Central memory CD8-positive, alpha-beta T cell (primary cell): ENCODE results near the gene C17orf50.
"Not testable (repeated sequence)": the region's sequence is repeated elsewhere in the genome, so short reads cannot be mapped to it uniquely, and the experiment has no call there.

Source experiments
- ATAC-seq: fragments of 150-1000 bp; cut with Tn5 transposase; replicated peaks from 2 replicates; pipeline ENCODE4 v1.10.0; 2022; ENCODE audit warnings: mild to moderate bottlenecking, moderate FRiP score, moderate number of reproducible peaks; ENCODE audit not compliant: poor library complexity, severe bottlenecking; ENCODE audit errors: extremely low read depth
- DNase-seq, 2 donors: peaks; one replicate each; pipeline ENCODE4 v3.0.0; 2021; ENCODE audit warnings: low spot score in 2 of 2
- H3K27ac Mint-ChIP-seq: one replicate; pipeline ENCODE4 v1.8.0; 2022; ENCODE audit warnings: low read depth, mild to moderate bottlenecking, moderate library complexity, mixed read lengths
- H3K27me3 Mint-ChIP-seq: one replicate; pipeline ENCODE4 v1.8.0; 2022; ENCODE audit warnings: mixed read lengths
- H3K36me3 Mint-ChIP-seq: one replicate; pipeline ENCODE4 v1.8.0; 2022; ENCODE audit warnings: mild to moderate bottlenecking, moderate library complexity, mixed read lengths; ENCODE audit not compliant: insufficient read depth
- H3K4me1 Mint-ChIP-seq: one replicate; pipeline ENCODE4 v1.8.0; 2022; ENCODE audit warnings: mixed read lengths
- H3K4me3 Mint-ChIP-seq: one replicate; pipeline ENCODE4 v1.8.0; 2022; ENCODE audit warnings: mild to moderate bottlenecking, moderate library complexity, mixed read lengths
- H3K9me3 Mint-ChIP-seq: one replicate; pipeline ENCODE4 v1.8.0; 2022; ENCODE audit warnings: mixed read lengths

Gene C17orf50

GRCh38 chr17:35749560-35750412 lies 10.9 kb upstream of the C17orf50 start:
- Mint-ChIP-seq H3K4me1 (peaks cover 16% of the 10 kb centered on the region), H3K27me3 (peaks cover 54% of the 10 kb centered on the region), H3K36me3 (no peaks in the 10 kb centered on the region), H3K9me3 (no peaks in the 10 kb centered on the region), H3K4me3 (no peak overlapping the region), H3K27ac (no peak overlapping the region)
- DNase-seq (no peak), ATAC-seq (no peak)

- H3K27ac Mint-ChIP-seq, result no peak overlapping the region
- peaks cover 16% of the 10 kb centered on the region for H3K4me1 Mint-ChIP-seq
- no peak overlapping the region for H3K4me3 Mint-ChIP-seq
- DNase-seq (no peak), ATAC-seq (no peak)
- peaks cover 54% of the 10 kb centered on the region for H3K27me3 Mint-ChIP-seq
- no peaks in the 10 kb centered on the region for H3K36me3 Mint-ChIP-seq
- H3K9me3 Mint-ChIP-seq, result no peaks in the 10 kb centered on the region
Measured at GRCh38 chr17:35750526-35751395, 9.9 kb upstream of the C17orf50 start.

- peaks cover 54% of the 10 kb centered on the region for H3K27me3 Mint-ChIP-seq
- not testable (repeated sequence) for H3K27ac Mint-ChIP-seq, DNase-seq, H3K36me3 Mint-ChIP-seq, H3K4me3 Mint-ChIP-seq, H3K9me3 Mint-ChIP-seq, ATAC-seq
- H3K4me1 Mint-ChIP-seq, result peaks cover 16% of the 10 kb centered on the region
Measured at GRCh38 chr17:35751541-35751940, 9.1 kb upstream of the C17orf50 start.

GRCh38 chr17:35752471-35752870 lies 8.2 kb upstream of the C17orf50 start:
- peaks cover 16% of the 10 kb centered on the region for H3K4me1 Mint-ChIP-seq
- no peaks in the 10 kb centered on the region for H3K9me3 Mint-ChIP-seq
- ATAC-seq, result no peak
- no peak for DNase-seq
- H3K4me3 Mint-ChIP-seq, result no peak overlapping the region
- H3K36me3 Mint-ChIP-seq, result no peaks in the 10 kb centered on the region
- H3K27ac Mint-ChIP-seq, result no peak overlapping the region
- H3K27me3 Mint-ChIP-seq, result peaks cover 54% of the 10 kb centered on the region

GRCh38 chr17:35752945-35753764 lies 7.5 kb upstream of the C17orf50 start, which contains the start of gene GAS2L2:
Gene GAS2L2 (minus strand): TSS chr17:35753239. CDS start chr17:35752850, 389 bp downstream.
- Mint-ChIP-seq H3K36me3 (no peaks in the 10 kb centered on the region), H3K4me3 (no peak within 1 kb of the TSS), H3K27ac (no peak within 1 kb of the TSS), H3K4me1 (peaks cover 16% of the 10 kb centered on the region), H3K27me3 (peaks cover 54% of the 10 kb centered on the region), H3K9me3 (no peaks in the 10 kb centered on the region)
- ATAC-seq, result no peak
- DNase-seq, result no peak

GRCh38 chr17:35757243-35757642 lies 3.4 kb upstream of the C17orf50 start:
- no peaks in the 10 kb centered on the region for H3K9me3 Mint-ChIP-seq
- H3K27ac Mint-ChIP-seq, result no peak overlapping the region
- peaks cover 13% of the 10 kb centered on the region for H3K27me3 Mint-ChIP-seq
- peaks cover 2% of the 10 kb centered on the region for H3K36me3 Mint-ChIP-seq
- H3K4me3 Mint-ChIP-seq, result no peak overlapping the region
- H3K4me1 Mint-ChIP-seq, result no peaks in the 10 kb centered on the region
- no peak for ATAC-seq
- DNase-seq, result no peak

- Mint-ChIP-seq H3K4me1 (peaks cover 8% of the 10 kb centered on the region), H3K4me3 (no peak overlapping the region), H3K27me3 (no peaks in the 10 kb centered on the region), H3K36me3 (peaks cover 6% of the 10 kb centered on the region), H3K27ac (no peak overlapping the region), H3K9me3 (no peaks in the 10 kb centered on the region)
- DNase-seq (no peak), ATAC-seq (no peak)
Measured at GRCh38 chr17:35761601-35762000, 914 bp downstream of the C17orf50 start.

- peaks cover 6% of the 10 kb centered on the region for H3K36me3 Mint-ChIP-seq
- DNase-seq (no peak), ATAC-seq (no peak)
- H3K9me3 Mint-ChIP-seq, result no peaks in the 10 kb centered on the region
- peak overlapping the region; percentile 83 for H3K4me3 Mint-ChIP-seq
- H3K4me1 Mint-ChIP-seq, result peaks cover 8% of the 10 kb centered on the region
- H3K27me3 Mint-ChIP-seq, result no peaks in the 10 kb centered on the region
- H3K27ac Mint-ChIP-seq, result peak overlapping the region; percentile 46
Measured at GRCh38 chr17:35763767-35764122, 3.1 kb downstream of the C17orf50 start.

- peaks cover 6% of the 10 kb centered on the region for H3K36me3 Mint-ChIP-seq
- no peaks in the 10 kb centered on the region for H3K9me3 Mint-ChIP-seq
- DNase-seq (peak; percentile 73 to 77), ATAC-seq (peak; percentile 88)
- peak overlapping the region; percentile 83 for H3K4me3 Mint-ChIP-seq
- peak overlapping the region; percentile 89 for H3K27ac Mint-ChIP-seq
- H3K4me1 Mint-ChIP-seq, result peaks cover 8% of the 10 kb centered on the region
- peaks cover 4% of the 10 kb centered on the region for H3K27me3 Mint-ChIP-seq
Measured at GRCh38 chr17:35764123-35764991, 3.7 kb downstream of the C17orf50 start.

- Mint-ChIP-seq H3K27ac (peak overlapping the region; percentile 89), H3K36me3 (peaks cover 6% of the 10 kb centered on the region), H3K27me3 (peaks cover 8% of the 10 kb centered on the region), H3K9me3 (no peaks in the 10 kb centered on the region), H3K4me1 (peaks cover 8% of the 10 kb centered on the region), H3K4me3 (peak overlapping the region; percentile 83)
- ATAC-seq (no peak), DNase-seq (no peak)
Measured at GRCh38 chr17:35765086-35765710, 4.5 kb downstream of the C17orf50 start.

GRCh38 chr17:35765756-35766488 lies 5.2 kb downstream of the C17orf50 start:
- H3K9me3 Mint-ChIP-seq, result no peaks in the 10 kb centered on the region
- H3K4me3 Mint-ChIP-seq, result peak overlapping the region; percentile 83
- H3K27me3 Mint-ChIP-seq, result peaks cover 8% of the 10 kb centered on the region
- ATAC-seq (no peak), DNase-seq (no peak)
- no peak overlapping the region for H3K27ac Mint-ChIP-seq
- H3K36me3 Mint-ChIP-seq, result peaks cover 6% of the 10 kb centered on the region
- peaks cover 8% of the 10 kb centered on the region for H3K4me1 Mint-ChIP-seq
